GM12891 (cell line): ENCODE data around the gene NDUFA12. TPM values are rescaled to one million over a fixed set of nuclear protein-coding genes. Genes with fewer than 3 reads are reported as not detected.

Source experiments
- DNase-seq: peaks from one replicate; pipeline ENCODE4 v3.0.0; 2011; ENCODE audit warnings: low spot score; ENCODE audit not compliant: insufficient read length
- FAIRE-seq: peaks from 2 replicates; lab custom pipeline; 2011; peaks lifted over from hg19 to GRCh38; lab: Jason Lieb, UNC
- PAX5 ChIP-seq: IDR thresholded peaks from 2 replicates; pipeline ENCODE4 v1.6.1; 2011; ENCODE audit warnings: low read length, moderate library complexity, mild to moderate bottlenecking; ENCODE audit not compliant: insufficient read depth, severe bottlenecking
- POLR2A ChIP-seq: IDR thresholded peaks from 2 replicates; pipeline ENCODE4 v1.6.1; 2011; ENCODE audit warnings: low read depth, low read length, control low read depth
- POLR2AphosphoS5 ChIP-seq: IDR thresholded peaks from 2 replicates; pipeline ENCODE4 v1.6.1; 2011; ENCODE audit warnings: low read depth, low read length, control low read depth
- POU2F2 ChIP-seq: IDR thresholded peaks from 2 replicates; pipeline ENCODE4 v1.6.1; 2011; ENCODE audit warnings: low read depth, mild to moderate bottlenecking, control low read depth, low read length, moderate library complexity
- SPI1 ChIP-seq: IDR thresholded peaks from 2 replicates; pipeline ENCODE4 v1.6.1; 2011; ENCODE audit warnings: low read depth, low read length, control low read depth
- TAF1 ChIP-seq: IDR thresholded peaks from 2 replicates; pipeline ENCODE4 v1.6.1; 2011; ENCODE audit warnings: low read depth, low read length, control low read depth
- polyA plus RNA-seq: library from polyadenylated mRNA; unstranded; fragments of >200 nt; gene quantifications from one replicate; pipeline ENCODE4 v1.2.1, GENCODE V29; 2012; ENCODE audit warnings: low read depth, missing spikeins, inconsistent platforms; ENCODE audit not compliant: missing spikeins

The NDUFA12 gene
- polyA plus RNA-seq = 277 TPM

- TF ChIP-seq PAX5 (no peak), SPI1 (no peak), POLR2A (peak; percentile 96), TAF1 (peak; percentile 90), POLR2AphosphoS5 (peak; percentile 94), POU2F2 (peak; percentile 58; the same call in 1 of the 2 replicates)
- FAIRE-seq = peak; percentile 100
- peak; percentile 72 for DNase-seq
Observed at GRCh38 chr12:95003213-95003920, at the start of gene NDUFA12. NDUFA12 (minus strand) TSS chr12:95003697; CDS start chr12:95003680, 17 bp downstream.

DNA sequence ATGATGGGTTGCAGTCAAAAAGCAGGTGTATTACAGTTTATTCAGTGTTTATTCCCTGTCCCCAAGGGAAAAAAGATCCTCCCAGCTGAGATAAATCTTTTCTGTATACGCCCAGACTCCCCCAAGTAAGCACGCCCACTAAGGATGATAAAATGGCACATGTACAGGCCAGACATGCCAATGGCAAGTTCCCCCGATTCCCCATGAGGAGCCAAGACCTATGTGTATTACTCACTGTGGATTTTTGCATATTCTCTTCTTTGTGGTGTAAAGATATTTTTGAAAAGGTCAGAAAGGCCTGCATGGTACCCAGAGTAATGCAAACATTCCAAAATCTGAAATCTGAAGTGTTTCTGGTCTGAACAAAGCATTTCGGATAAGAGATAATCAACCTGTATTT, 47.7 kb upstream of the NDUFA12 start:
- no peak for TF ChIP-seq POLR2A
- TF ChIP-seq PAX5 = no peak
- no peak for TF ChIP-seq POLR2AphosphoS5
- TF ChIP-seq TAF1 = no peak
- TF ChIP-seq POU2F2 = no peak
- FAIRE-seq = no peak
- DNase-seq = no peak

DNA sequence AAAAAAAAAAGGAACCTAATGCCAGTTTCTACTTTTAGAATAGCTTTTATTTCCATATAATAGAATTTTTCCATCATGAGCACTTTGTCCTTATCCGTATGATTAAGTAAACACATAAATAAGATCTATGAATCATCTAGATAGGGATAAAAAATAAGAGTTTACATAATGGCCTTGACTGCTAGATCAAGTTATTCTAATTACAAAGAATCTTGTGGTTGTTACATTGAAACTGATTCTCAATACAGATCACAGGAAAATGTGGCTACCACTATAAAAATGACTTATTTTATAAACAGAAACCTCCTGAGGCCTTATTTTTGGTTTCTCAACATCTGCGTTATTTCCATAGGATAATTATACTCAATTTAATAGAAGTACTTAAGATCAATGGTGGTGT, 34.4 kb upstream of the NDUFA12 start:
- no peak for TF ChIP-seq POU2F2
- TF ChIP-seq TAF1 = no peak
- no peak for TF ChIP-seq POLR2A
- no peak for TF ChIP-seq POLR2AphosphoS5
- no peak for TF ChIP-seq PAX5
- no peak for TF ChIP-seq SPI1
- DNase-seq (no peak), FAIRE-seq (no peak)

- DNase-seq (no peak), FAIRE-seq (peak; percentile 65)
- TF ChIP-seq POU2F2 (no peak), TAF1 (no peak), POLR2A (no peak), PAX5 (no peak), POLR2AphosphoS5 (no peak), SPI1 (no peak)
Observed at GRCh38 chr12:95034750-95035149, 31.3 kb upstream of the NDUFA12 start.

GRCh38 chr12:95022477-95022876, 19.0 kb upstream of the NDUFA12 start:
- no peak for DNase-seq
- FAIRE-seq = peak; percentile 38
- TF ChIP-seq POU2F2 (no peak), PAX5 (no peak), POLR2A (no peak)

- TF ChIP-seq SPI1 (peak; percentile 76), POLR2A (no peak), POU2F2 (no peak), TAF1 (no peak)
- no peak for FAIRE-seq
- no peak for DNase-seq
Observed at GRCh38 chr12:95017482-95017881, 14.0 kb upstream of the NDUFA12 start.

DNA sequence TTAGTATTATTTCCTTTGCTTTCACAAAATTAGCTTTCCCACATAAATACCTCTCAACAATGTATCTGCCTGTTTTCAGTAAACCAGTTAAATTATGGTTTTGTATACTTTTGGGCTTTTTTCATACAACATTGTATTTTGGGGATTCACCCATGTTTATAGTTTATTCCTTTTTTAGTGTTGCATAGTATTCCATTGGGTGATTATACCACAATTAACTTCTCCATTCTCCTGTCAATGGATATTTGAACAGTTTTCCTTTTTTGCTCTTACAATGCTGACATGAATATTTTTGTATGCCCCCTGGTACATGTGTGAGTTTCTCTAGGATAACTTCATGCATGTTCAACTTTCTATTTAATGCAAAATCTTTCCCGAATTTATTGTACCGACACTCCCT, 12.6 kb upstream of the NDUFA12 start:
- TF ChIP-seq POU2F2 (no peak), POLR2A (no peak), POLR2AphosphoS5 (no peak), PAX5 (no peak), TAF1 (no peak), SPI1 (no peak)
- no peak for DNase-seq
- no peak for FAIRE-seq

GRCh38 chr12:95014554-95014953, 11.1 kb upstream of the NDUFA12 start:
- DNase-seq = no peak
- TF ChIP-seq PAX5 (no peak), TAF1 (no peak), POLR2AphosphoS5 (no peak), POU2F2 (no peak), POLR2A (no peak), SPI1 (no peak)
- FAIRE-seq = no peak

GRCh38 chr12:95006206-95006605, 2.7 kb upstream of the NDUFA12 start:
- DNase-seq = no peak
- FAIRE-seq = no peak

DNA sequence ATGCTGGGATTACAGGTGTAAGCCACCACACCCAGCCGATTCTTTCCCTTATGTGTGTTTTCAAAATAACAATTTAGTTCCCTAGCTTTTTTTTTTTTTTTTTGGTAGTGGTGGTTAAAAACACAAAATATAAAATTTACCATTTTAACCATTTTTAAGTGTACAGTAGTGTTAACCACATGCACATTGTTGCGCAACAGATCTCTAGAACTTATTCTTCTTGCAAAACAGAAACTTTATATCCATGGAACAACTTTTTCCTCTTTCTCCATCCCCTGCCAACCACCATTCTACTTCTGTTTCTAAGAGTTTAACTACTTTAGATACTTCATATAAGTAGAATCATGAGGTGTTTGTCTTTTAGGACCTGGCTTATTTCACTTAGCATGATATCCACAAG, 1.1 kb upstream of the NDUFA12 start:
- FAIRE-seq (no peak), DNase-seq (no peak)
- TF ChIP-seq TAF1 = no peak
- no peak for TF ChIP-seq SPI1
- TF ChIP-seq POU2F2 = no peak
- no peak for TF ChIP-seq PAX5
- TF ChIP-seq POLR2AphosphoS5 = no peak
- TF ChIP-seq POLR2A = no peak

More at GRCh38 chr12:95006206-95006605, 2.7 kb upstream of the NDUFA12 start:
- TF ChIP-seq POLR2AphosphoS5 (no peak), PAX5 (no peak), POU2F2 (no peak), TAF1 (no peak), POLR2A (no peak), SPI1 (no peak)
